ENCODE measurements around the gene RANGAP1. TPM values are rescaled to one million over a fixed set of nuclear protein-coding genes. Genes with fewer than 3 reads are reported as not detected.

RANGAP1 gene
- total RNA-seq, 4 donors from 2014 or later, result 42.0 to 78.7 (median 60.3) TPM

GRCh38 chr22:41248758-41249157, 37.2 kb downstream of the RANGAP1 start:
- Histone ChIP-seq H3K27me3 (no peaks in the 10 kb centered on the region), H3K4me3 (no peak overlapping the region), H3K27ac (no peak overlapping the region), H3K9me3 (no peaks in the 10 kb centered on the region), H3K4me1 (no peaks in the 10 kb centered on the region), H3K36me3 (peaks cover 5 to 94% (median 41%) of the 10 kb centered on the region in 3 donors)
- TF ChIP-seq CTCF (IDR thresholded peaks at IDR 0.05), result no peak
- no peak for TF ChIP-seq EP300 (IDR thresholded peaks at IDR 0.05)
- 90 to 97% methylated on average over 7 to 10 of the region's 10 CpGs for WGBS, 2 donors
- DNase-seq (ENCODE audit: low spot score in 2 of 2), result no peak

- no peaks in the 10 kb centered on the region for H3K4me1 ChIP-seq
- H3K27ac ChIP-seq, result no peak overlapping the region
- no peaks in the 10 kb centered on the region for H3K27me3 ChIP-seq
- no peaks in the 10 kb centered on the region for H3K9me3 ChIP-seq
- no peak for DNase-seq (ENCODE audit: low spot score in 2 of 2)
- TF ChIP-seq POLR2A (IDR thresholded peaks at IDR 0.05) (no peak), EP300 (IDR thresholded peaks at IDR 0.05) (no peak), CTCF (IDR thresholded peaks at IDR 0.05) (no peak)
- no peak overlapping the region for H3K4me3 ChIP-seq
- H3K36me3 ChIP-seq, result peaks cover 4 to 93% (median 41%) of the 10 kb centered on the region in 3 donors
- WGBS, 2 donors, result 81 to 90% methylated on average over 5 to 15 of the region's 15 CpGs
These were observed 37.7 kb downstream of the RANGAP1 start for GRCh38 chr22:41248314-41248713.

GRCh38 chr22:41247703-41248102, 38.3 kb downstream of the RANGAP1 start:
- no peak for DNase-seq (ENCODE audit: low spot score in 2 of 2)
- no peaks in the 10 kb centered on the region for H3K27me3 ChIP-seq
- TF ChIP-seq EP300 (IDR thresholded peaks at IDR 0.05), result no peak
- TF ChIP-seq CTCF (IDR thresholded peaks at IDR 0.05), result no peak
- no peak for TF ChIP-seq POLR2A (IDR thresholded peaks at IDR 0.05)
- no peaks in the 10 kb centered on the region for H3K4me1 ChIP-seq
- no peaks in the 10 kb centered on the region for H3K9me3 ChIP-seq
- H3K4me3 ChIP-seq, result no peak overlapping the region
- H3K36me3 ChIP-seq, result peaks cover 0 to 91% (median 41%) of the 10 kb centered on the region in 3 donors
- H3K27ac ChIP-seq, result no peak overlapping the region
- WGBS, 2 donors, result 80 to 90% methylated on average over 7 of the region's 7 CpGs

DNA sequence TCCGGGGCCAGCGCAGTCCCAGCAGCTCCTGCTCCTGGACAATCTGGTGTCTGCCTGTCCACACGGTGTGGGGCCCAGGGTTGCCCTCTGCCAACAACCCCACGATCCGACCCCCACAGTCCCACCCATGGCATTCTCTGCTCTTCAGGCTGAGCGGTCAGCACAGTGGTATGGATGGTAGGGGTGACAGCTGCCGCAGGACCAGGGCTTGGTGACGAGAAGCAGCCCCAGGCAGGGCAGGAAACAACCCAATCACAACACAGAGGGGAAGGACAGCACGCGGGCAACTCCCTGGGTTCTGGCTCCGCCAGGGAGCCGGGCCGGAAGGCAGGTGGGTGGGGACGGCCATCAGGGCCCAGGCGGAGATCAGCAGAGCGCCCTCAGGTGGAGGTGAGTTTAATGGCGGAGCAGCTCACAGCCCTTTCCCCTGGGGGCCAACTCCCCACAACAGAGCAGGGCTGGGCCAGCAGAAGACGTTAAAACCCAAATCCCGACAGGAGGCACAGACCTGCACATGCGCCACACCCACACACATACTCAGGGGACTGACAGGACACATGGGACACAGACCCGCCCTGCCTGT, 40.0 kb downstream of the RANGAP1 start:
- H3K36me3 ChIP-seq, result peaks cover 0 to 77% (median 39%) of the 10 kb centered on the region in 3 donors
- no peaks in the 10 kb centered on the region for H3K9me3 ChIP-seq
- TF ChIP-seq EP300 (IDR thresholded peaks at IDR 0.05) (no peak), CTCF (IDR thresholded peaks at IDR 0.05) (no peak), POLR2A (IDR thresholded peaks at IDR 0.05) (no peak)
- no peaks in the 10 kb centered on the region for H3K4me1 ChIP-seq
- no peak overlapping the region for H3K4me3 ChIP-seq
- no peak overlapping the region for H3K27ac ChIP-seq
- H3K27me3 ChIP-seq, result no peaks in the 10 kb centered on the region
- 84 to 85% methylated on average over 6 to 16 of the region's 21 CpGs for WGBS, 2 donors
- no peak for DNase-seq (ENCODE audit: low spot score in 2 of 2)

DNA sequence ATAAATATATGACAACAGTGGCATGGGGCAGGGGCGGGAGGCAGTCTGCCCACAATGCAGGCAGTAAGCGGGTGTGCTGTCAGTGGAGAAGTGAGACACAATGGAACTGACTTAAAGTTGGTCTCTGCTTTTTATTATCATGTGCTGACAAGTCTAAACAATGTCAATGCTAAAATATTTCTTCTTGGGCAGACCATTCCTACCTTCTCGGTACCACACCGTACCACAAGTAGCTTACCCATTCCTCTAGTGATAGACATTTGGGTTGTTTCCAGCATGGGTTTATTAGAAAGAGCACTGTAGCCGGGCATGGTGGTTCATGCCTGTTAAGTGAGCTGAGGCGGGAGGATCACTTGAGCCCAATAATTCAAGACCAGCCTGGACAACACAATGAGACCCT, 42.6 kb downstream of the RANGAP1 start:
- TF ChIP-seq EP300 (IDR thresholded peaks at IDR 0.05) (no peak), CTCF (IDR thresholded peaks at IDR 0.05) (no peak), POLR2A (IDR thresholded peaks at IDR 0.05) (no peak)
- Histone ChIP-seq H3K9me3 (no peaks in the 10 kb centered on the region), H3K27ac (no peak overlapping the region), H3K36me3 (peaks cover 0 to 50% (median 14%) of the 10 kb centered on the region in 3 donors), H3K4me3 (no peak overlapping the region), H3K4me1 (peaks cover 0 to 18% (median 5%) of the 10 kb centered on the region in 4 donors), H3K27me3 (no peaks in the 10 kb centered on the region)
- no peak for DNase-seq (ENCODE audit: low spot score in 2 of 2)
- whole genome bisulfite sequencing, 2 donors, result 83 to 84% methylated on average over 6 of the region's 6 CpGs
